Activated CD8-positive, alpha-beta memory T cell treated with anti-CD3 and anti-CD28 coated beads, Interleukin-2, amount 10 ng/mL, durations not matched to agents 7 days and 5 days (primary cell): Measurements from ENCODE around the gene KCNJ14. TPM values are rescaled to one million over a fixed set of nuclear protein-coding genes. Genes with fewer than 3 reads are reported as not detected.

Experiments
- ATAC-seq: fragments of 150-1000 bp; cut with Tn5 transposase; one replicate; pipeline ENCODE4 v1.10.0; 2021; ENCODE audit warnings: moderate library complexity
- CTCF ChIA-PET: fragments of 350-600 bp; sonication (Branson Sonifier 250); formaldehyde crosslinking; loops from one replicate; lab custom pipeline; 2021; ENCODE audit warnings: antibody characterized with exemption; lab: Charles Lee
- DNase-seq: peaks from one replicate; pipeline ENCODE4 v3.0.0-alpha.2; 2020
- H3K27ac Mint-ChIP-seq: one replicate; pipeline ENCODE4 v1.8.0; 2021; ENCODE audit warnings: mild to moderate bottlenecking, mixed read lengths
- H3K27me3 Mint-ChIP-seq: one replicate; pipeline ENCODE4 v1.8.0; 2021; ENCODE audit warnings: mixed read lengths
- H3K36me3 Mint-ChIP-seq: one replicate; pipeline ENCODE4 v1.8.0; 2021; ENCODE audit warnings: mild to moderate bottlenecking, mixed read lengths
- H3K4me1 Mint-ChIP-seq: one replicate; pipeline ENCODE4 v1.8.0; 2021; ENCODE audit warnings: mixed read lengths
- H3K4me3 Mint-ChIP-seq: one replicate; pipeline ENCODE4 v1.8.0; 2021; ENCODE audit warnings: mild to moderate bottlenecking, moderate library complexity, mixed read lengths
- H3K9me3 Mint-ChIP-seq: one replicate; pipeline ENCODE4 v1.8.0; 2022; ENCODE audit warnings: low read depth, mixed read lengths
- total RNA-seq, 2 experiments: library from RNA; stranded (reverse); gene quantifications; one replicate each; pipeline ENCODE4 v1.2.3, GENCODE V29; 2021

KCNJ14 gene
- total RNA-seq, 2 experiments from 2014 or later = 0.85 to 1.5 TPM

GRCh38 chr19:48469289-48469881, 14.0 kb downstream of the KCNJ14 start, which contains the start of gene CYTH2:
CYTH2 (plus strand) TSS chr19:48469369; CDS start chr19:48469508, 139 bp downstream.
- Mint-ChIP-seq H3K36me3 (peaks cover 11% of the 10 kb centered on the region), H3K4me1 (peaks cover 33% of the 10 kb centered on the region), H3K9me3 (no peaks in the 10 kb centered on the region), H3K27me3 (no peaks in the 10 kb centered on the region), H3K27ac (peak within 1 kb of the TSS; percentile 86), H3K4me3 (peak within 1 kb of the TSS; percentile 83)
- CTCF ChIA-PET = interaction anchor here (0.7 to 1.2 kb wide), 6 partner anchors 12 to 155 kb away, joined by 3 to 4 read pairs (median 3); partner anchors contain the start of gene GRWD1
- DNase-seq (peak; percentile 84), ATAC-seq (peak; percentile 31)

- DNase-seq (no peak), ATAC-seq (no peak)
- Mint-ChIP-seq H3K9me3 (no peaks in the 10 kb centered on the region), H3K4me1 (peaks cover 28% of the 10 kb centered on the region), H3K27ac (peak overlapping the region; percentile 61), H3K27me3 (no peaks in the 10 kb centered on the region), H3K4me3 (peak overlapping the region; percentile 83), H3K36me3 (peaks cover 12% of the 10 kb centered on the region)
- CTCF ChIA-PET = interaction anchor here (0.7 to 1.2 kb wide), 6 partner anchors 11 to 156 kb away, joined by 3 to 4 read pairs (median 3); partner anchors contain the start of gene GRWD1
Measured at GRCh38 chr19:48469934-48470680, 14.7 kb downstream of the KCNJ14 start.

GRCh38 chr19:48470856-48471255, 15.5 kb downstream of the KCNJ14 start:
- DNase-seq (no peak), ATAC-seq (no peak)
- peak overlapping the region; percentile 2 for H3K27ac Mint-ChIP-seq
- H3K4me1 Mint-ChIP-seq = peaks cover 21% of the 10 kb centered on the region
- H3K4me3 Mint-ChIP-seq = peak overlapping the region; percentile 48
- CTCF ChIA-PET = interaction anchor here (1.1 kb wide), 1 partner anchor 10 kb away, joined by 3 read pairs; no protein-coding TSS in a partner anchor
- H3K27me3 Mint-ChIP-seq = no peaks in the 10 kb centered on the region
- H3K9me3 Mint-ChIP-seq = no peaks in the 10 kb centered on the region
- H3K36me3 Mint-ChIP-seq = peaks cover 12% of the 10 kb centered on the region

GRCh38 chr19:48471836-48472235, 16.5 kb downstream of the KCNJ14 start:
- ATAC-seq = no peak
- no peaks in the 10 kb centered on the region for H3K27me3 Mint-ChIP-seq
- H3K27ac Mint-ChIP-seq = peak overlapping the region; percentile 70
- H3K9me3 Mint-ChIP-seq = no peaks in the 10 kb centered on the region
- peaks cover 21% of the 10 kb centered on the region for H3K4me1 Mint-ChIP-seq
- peaks cover 12% of the 10 kb centered on the region for H3K36me3 Mint-ChIP-seq
- DNase-seq = no peak
- H3K4me3 Mint-ChIP-seq = no peak overlapping the region
- CTCF ChIA-PET = no interaction called here

- CTCF ChIA-PET = interaction anchor here (0.6 to 3.6 kb wide), 2 partner anchors 16 to 122 kb away, joined by 3 to 16 read pairs; no protein-coding TSS in a partner anchor
- no peak for ATAC-seq
- peaks cover 16% of the 10 kb centered on the region for H3K4me1 Mint-ChIP-seq
- H3K4me3 Mint-ChIP-seq = no peak overlapping the region
- no peaks in the 10 kb centered on the region for H3K9me3 Mint-ChIP-seq
- H3K27me3 Mint-ChIP-seq = no peaks in the 10 kb centered on the region
- no peak for DNase-seq
- H3K36me3 Mint-ChIP-seq = peaks cover 12% of the 10 kb centered on the region
- no peak overlapping the region for H3K27ac Mint-ChIP-seq
Measured at GRCh38 chr19:48473161-48473966, 18.0 kb downstream of the KCNJ14 start.

- ATAC-seq = no peak
- Mint-ChIP-seq H3K4me1 (peaks cover 11% of the 10 kb centered on the region), H3K27ac (no peak overlapping the region), H3K4me3 (no peak overlapping the region), H3K36me3 (peaks cover 12% of the 10 kb centered on the region), H3K27me3 (no peaks in the 10 kb centered on the region), H3K9me3 (no peaks in the 10 kb centered on the region)
- no peak for DNase-seq
- CTCF ChIA-PET = interaction anchor here (3.6 kb wide), 1 partner anchor 16 kb away, joined by 16 read pairs; no protein-coding TSS in a partner anchor
Measured at GRCh38 chr19:48474084-48474592, 18.8 kb downstream of the KCNJ14 start.

- ATAC-seq (no peak), DNase-seq (no peak)
- Mint-ChIP-seq H3K4me1 (peaks cover 9% of the 10 kb centered on the region), H3K27ac (no peak overlapping the region), H3K36me3 (peaks cover 12% of the 10 kb centered on the region), H3K9me3 (no peaks in the 10 kb centered on the region), H3K4me3 (no peak overlapping the region), H3K27me3 (no peaks in the 10 kb centered on the region)
- CTCF ChIA-PET = interaction anchor here (1.2 to 3.6 kb wide), 3 partner anchors 14 to 84 kb away, joined by 3 to 16 read pairs (median 3); partner anchors contain the start of gene KDELR1
Measured at GRCh38 chr19:48475369-48476068, 20.1 kb downstream of the KCNJ14 start.

GRCh38 chr19:48476176-48476575, 20.8 kb downstream of the KCNJ14 start:
- Mint-ChIP-seq H3K36me3 (peaks cover 9% of the 10 kb centered on the region), H3K9me3 (no peaks in the 10 kb centered on the region), H3K4me1 (peaks cover 14% of the 10 kb centered on the region), H3K4me3 (no peak overlapping the region), H3K27me3 (no peaks in the 10 kb centered on the region), H3K27ac (no peak overlapping the region)
- DNase-seq (no peak), ATAC-seq (no peak)
- CTCF ChIA-PET = interaction anchor here (1.2 to 3.6 kb wide), 3 partner anchors 14 to 85 kb away, joined by 3 to 16 read pairs (median 3); partner anchors contain the start of gene KDELR1

- ATAC-seq (no peak), DNase-seq (no peak)
- Mint-ChIP-seq H3K4me1 (peaks cover 18% of the 10 kb centered on the region), H3K27ac (no peak overlapping the region), H3K9me3 (no peaks in the 10 kb centered on the region), H3K27me3 (no peaks in the 10 kb centered on the region), H3K4me3 (no peak overlapping the region), H3K36me3 (peaks cover 6% of the 10 kb centered on the region)
- CTCF ChIA-PET = no interaction called here
Measured at GRCh38 chr19:48477067-48477685, 21.8 kb downstream of the KCNJ14 start.

- H3K36me3 Mint-ChIP-seq = peaks cover 3% of the 10 kb centered on the region
- no peaks in the 10 kb centered on the region for H3K27me3 Mint-ChIP-seq
- CTCF ChIA-PET = interaction anchor here (4.4 kb wide), 1 partner anchor 12 kb away, joined by 36 read pairs; no protein-coding TSS in a partner anchor
- H3K27ac Mint-ChIP-seq = no peak overlapping the region
- no peak for ATAC-seq
- peaks cover 18% of the 10 kb centered on the region for H3K4me1 Mint-ChIP-seq
- no peak for DNase-seq
- H3K9me3 Mint-ChIP-seq = no peaks in the 10 kb centered on the region
- H3K4me3 Mint-ChIP-seq = no peak overlapping the region
Measured at GRCh38 chr19:48477698-48478338, 22.4 kb downstream of the KCNJ14 start.

- Mint-ChIP-seq H3K4me3 (no peak overlapping the region), H3K4me1 (peaks cover 18% of the 10 kb centered on the region)
Measured at GRCh38 chr19:48478339-48479256, 23.2 kb downstream of the KCNJ14 start.

More at GRCh38 chr19:48478339-48479256, 23.2 kb downstream of the KCNJ14 start:
- ATAC-seq = no peak
- no peaks in the 10 kb centered on the region for H3K27me3 Mint-ChIP-seq
- no peak overlapping the region for H3K27ac Mint-ChIP-seq
- CTCF ChIA-PET = interaction anchor here (4.4 kb wide), 1 partner anchor 11 kb away, joined by 36 read pairs; no protein-coding TSS in a partner anchor
- H3K9me3 Mint-ChIP-seq = no peaks in the 10 kb centered on the region
- no peak for DNase-seq
- peaks cover 3% of the 10 kb centered on the region for H3K36me3 Mint-ChIP-seq
